ENCODE results near the gene PRADC1.

The PRADC1 gene

DNA sequence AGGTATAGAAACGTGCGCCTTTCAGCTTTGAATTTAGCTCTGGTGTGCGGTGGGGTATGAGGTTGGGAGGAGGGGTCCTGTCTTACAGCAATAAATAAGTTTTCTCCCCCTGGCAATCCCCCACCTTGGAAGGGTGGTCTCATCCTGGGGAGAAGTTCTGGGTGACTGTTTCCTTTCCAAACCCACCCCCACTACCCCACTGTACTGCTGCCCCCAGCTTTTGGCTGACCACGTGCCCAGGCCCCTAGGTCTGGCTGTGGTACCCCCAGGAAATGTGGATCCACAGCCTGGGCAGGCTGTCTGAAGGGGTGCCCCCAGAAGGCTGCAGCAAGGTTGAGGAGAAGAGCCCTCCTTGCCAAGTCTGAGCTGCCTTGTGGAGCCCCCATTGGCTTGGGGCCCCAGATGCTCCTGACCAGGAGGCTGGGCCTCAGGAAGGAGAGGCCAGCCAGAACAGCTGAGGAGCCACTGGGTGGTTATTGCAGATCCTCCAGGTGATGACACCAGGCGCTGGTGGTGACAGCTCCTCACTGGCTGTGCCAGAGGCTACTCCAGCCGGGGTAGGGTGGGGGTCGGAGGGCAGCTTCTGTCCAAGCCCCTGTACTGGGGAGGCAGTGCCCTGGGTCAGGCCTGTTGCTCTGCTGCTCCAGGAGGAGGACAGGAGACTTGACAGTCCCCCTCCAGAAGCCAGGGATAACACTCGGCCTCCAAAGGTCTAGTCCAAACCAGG is 25.3 kb upstream of the PRADC1 start:
- DNase-seq: no peak

DNA sequence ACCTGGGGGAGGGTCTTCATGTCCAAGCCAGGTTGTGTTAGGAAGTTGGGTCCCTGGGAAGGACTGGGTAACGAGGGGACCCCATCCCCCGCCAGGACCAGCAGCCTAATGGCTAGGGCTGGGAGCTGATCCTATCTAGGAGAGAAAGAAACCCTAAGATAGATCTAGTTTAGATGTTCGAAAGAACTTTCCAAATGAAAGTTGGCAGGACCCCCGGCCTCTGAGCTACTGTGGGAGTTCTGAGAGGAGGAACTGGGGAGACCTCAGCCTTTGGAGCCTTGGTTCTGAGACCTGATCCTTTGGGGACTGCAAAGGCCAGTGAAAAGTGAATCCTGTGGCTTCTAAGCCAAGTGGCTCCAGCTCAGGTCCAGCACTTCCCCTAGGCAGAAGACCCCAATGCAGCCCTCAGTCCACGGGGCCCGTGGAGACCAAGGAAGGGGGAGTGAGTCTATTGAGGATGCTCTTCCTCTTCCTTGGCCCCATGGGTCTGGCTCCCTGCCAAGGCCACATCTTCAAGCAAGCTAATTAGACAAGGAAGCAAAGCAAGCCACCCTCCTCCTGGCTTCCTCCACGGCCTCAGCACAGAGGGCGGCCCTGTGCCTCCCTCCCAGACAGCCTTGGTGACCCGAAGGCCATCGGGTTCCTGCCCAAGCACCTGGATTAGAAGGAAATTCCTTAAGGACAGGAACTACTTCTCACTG is 24.5 kb upstream of the PRADC1 start:
- DNase-seq: no peak

DNA sequence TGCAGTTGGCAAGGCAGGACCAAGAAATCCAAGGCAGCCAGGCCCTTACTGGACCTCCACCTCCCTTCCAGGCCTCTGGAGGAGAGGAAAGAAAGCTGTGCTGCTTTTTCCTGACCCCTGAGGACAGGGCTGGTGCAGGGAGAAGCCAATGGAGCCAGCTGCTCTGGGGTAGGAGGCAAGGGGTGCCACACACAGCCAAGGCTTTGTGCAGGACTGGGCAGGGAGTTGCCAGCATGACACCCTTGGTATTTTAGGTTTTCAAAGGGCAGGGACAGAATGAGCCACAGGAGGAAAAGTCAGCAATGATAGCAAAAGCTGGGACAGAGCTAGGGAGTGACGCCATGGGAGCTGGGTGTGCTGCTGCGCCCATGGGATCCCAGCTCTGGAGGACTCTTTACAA is 24.0 kb upstream of the PRADC1 start:
- no peak for DNase-seq

DNA sequence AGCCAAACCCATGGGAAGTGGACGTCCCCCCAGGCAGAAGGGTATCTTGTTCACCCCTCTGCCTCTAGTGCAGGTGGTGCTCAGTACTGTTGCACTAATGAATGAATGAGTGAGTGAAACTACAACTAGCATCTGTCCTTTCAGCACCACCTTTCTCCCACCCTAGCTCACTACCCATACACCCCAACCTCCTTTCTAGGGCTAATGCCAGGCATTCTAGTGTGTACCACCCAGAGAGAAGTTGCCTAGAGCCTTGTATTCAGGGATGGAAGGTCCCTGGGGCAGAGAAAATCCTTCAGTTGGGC is 23.5 kb upstream of the PRADC1 start:
- DNase-seq: no peak

DNA sequence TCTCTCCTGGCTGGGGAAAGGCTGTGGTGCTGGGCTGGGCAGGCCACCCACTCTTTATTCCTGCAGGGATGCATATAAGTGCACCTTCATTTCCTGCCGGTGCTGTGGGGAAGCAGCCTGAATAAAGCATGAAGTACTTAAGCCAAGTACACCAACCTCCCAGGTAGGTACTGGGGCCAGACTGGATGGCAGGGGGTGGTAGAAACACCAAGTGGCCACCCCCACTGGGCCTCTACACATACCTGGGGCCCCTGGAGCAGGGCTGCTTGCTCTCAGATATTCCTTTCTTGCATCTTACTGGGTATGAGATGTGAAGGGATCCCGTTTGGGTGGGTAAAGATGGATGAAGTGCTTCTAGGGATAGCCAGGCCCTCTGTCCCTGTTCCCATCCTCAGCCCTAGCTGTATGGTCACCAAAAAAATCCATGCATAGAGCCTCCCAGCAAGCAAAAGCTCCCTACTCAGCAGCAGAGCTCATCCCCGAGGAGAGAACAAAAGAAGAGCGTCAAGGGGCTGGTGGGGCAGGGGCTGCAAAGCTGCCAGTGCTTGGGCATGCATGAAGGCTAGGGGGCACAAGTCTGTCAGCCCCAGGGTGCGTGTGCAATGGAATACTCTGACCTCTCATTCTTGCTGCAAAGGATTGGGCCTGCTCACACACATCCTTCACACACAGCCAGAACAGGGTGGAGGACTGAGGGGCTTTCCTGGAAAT is 23.0 kb upstream of the PRADC1 start:
- no peak for DNase-seq

DNA sequence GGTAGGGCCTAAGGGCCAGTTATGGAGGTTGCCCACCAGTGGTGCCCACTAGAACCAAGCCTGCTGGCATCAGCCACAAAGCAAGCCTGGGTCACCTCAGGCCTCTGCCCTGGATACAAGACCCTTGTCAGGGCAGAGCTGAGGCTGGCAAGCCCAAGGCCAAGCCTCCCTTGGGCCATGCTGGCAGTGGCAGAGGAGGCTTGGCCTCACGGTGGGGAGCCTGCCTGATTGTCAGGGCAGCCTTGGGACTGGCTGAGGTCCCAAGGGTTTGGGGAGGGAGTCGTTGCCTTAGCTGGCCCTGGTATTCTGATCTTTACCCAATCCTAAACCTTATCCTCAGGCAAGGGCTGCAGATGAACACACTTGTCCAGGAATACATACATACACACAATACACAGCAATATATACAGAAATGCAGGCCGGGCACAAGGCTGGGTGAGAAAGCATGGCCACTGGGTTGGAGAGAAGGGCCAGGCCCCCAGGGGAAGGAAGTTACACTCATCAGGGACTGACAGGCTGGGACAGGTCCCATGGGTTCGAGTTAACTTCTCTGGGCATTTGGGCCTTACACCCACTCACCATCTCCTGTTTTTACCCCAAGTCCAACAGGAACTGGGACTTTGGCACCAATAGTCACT is 22.1 kb upstream of the PRADC1 start:
- no peak for DNase-seq

DNA sequence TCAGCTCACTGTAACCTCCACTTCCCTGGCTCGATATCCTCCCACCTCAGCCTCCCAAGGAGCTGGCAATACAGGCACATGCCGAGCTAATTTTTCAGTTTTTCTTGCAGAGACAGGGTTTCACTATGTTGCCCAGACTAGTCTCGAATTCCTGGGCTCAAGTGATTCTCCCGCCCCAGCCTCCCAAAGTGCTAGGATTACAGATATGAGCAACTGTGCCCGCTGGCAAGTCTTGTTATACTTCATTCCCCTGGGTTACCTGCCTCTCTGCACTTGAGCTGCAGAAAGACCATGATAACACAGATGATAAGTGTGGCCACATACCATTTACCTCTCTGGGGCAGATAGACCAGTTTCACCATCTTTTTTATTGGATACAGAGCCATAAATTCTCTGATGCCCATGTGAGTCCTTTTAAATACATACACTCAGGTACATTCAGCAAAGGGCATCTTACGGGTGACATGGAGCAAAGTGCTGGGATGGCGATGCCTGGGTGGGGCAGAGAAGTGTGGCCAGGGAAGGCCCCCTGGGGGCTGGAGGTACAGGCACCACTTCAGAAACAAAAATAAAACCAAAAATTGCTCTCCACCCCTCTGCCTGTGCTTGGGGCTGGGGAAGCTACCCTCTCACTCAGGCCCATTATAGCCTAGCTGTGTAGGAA is 21.4 kb upstream of the PRADC1 start:
- DNase-seq: no peak

DNA sequence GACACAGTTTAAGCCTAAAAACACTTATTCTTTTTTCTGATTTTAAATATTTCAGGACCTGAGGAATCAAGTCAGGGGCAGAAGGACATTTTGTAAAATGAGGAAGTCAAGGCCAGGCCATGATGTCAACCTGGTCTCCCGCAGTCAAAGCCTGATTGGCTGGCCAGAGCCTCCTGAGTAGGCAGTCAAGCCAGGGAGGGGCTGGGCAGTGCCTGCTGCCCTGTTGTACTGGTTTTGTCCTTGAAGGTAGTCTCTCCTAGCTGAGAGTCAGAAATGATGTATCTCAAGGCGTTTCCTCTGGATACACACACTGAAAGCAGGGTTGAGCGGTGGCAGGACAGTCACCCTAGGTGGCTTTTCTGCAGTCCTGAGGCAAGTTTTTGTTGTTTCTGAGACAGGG is 20.9 kb upstream of the PRADC1 start:
- no peak for DNase-seq

DNA sequence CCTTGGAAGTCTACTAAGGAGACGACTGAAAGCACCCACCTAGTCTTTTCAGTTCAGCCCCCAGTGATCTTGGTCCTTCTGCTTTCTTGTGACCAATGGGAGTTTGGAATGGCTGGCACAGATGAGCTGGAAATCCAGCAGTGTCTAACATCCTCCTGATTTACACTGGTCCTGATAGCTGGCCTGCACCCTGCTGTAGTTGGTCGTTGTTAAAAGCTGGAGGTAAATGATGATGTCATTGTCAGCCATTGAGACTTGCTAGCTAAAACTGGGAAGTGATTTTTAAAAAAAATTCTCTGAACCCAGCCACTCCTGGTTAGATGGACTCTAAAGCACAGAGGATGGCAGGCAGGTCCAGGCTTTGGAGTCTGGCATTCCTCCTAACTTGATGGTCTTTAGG is 20.4 kb upstream of the PRADC1 start:
- no peak for DNase-seq

DNA sequence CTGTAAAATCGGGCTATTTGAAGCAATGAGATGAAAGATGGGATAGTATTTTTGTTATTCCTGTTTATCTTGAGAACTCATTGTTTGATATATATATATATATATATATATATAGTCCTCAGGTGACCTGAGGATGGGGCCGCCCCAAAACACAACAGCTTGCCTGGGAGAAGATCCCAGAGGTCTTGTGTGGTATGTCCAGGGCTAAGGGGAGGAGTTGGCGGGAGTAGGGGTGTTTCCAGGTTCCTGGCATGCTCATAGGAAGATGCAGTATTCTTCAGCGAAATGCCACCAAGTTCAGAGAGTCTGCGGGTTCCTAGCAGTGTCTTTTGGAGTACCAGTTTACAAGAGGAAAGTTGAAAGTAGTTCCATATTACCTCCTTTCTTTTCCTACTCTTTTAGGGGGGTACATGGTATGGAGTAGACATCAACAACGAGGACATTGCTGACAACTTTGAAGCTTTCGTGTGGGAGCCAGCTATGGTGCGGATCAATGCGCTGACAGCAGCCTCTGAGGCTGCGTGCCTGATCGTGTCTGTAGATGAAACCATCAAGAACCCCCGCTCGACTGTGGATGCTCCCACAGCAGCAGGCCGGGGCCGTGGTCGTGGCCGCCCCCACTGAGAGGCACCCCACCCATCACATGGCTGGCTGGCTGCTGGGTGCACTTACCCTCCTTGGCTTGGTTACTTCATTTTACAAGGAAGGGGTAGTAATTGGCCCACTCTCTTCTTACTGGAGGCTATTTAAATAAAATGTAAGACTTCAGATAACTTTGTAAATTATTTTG is 19.4 kb upstream of the PRADC1 start:
- no peak for DNase-seq

DNA sequence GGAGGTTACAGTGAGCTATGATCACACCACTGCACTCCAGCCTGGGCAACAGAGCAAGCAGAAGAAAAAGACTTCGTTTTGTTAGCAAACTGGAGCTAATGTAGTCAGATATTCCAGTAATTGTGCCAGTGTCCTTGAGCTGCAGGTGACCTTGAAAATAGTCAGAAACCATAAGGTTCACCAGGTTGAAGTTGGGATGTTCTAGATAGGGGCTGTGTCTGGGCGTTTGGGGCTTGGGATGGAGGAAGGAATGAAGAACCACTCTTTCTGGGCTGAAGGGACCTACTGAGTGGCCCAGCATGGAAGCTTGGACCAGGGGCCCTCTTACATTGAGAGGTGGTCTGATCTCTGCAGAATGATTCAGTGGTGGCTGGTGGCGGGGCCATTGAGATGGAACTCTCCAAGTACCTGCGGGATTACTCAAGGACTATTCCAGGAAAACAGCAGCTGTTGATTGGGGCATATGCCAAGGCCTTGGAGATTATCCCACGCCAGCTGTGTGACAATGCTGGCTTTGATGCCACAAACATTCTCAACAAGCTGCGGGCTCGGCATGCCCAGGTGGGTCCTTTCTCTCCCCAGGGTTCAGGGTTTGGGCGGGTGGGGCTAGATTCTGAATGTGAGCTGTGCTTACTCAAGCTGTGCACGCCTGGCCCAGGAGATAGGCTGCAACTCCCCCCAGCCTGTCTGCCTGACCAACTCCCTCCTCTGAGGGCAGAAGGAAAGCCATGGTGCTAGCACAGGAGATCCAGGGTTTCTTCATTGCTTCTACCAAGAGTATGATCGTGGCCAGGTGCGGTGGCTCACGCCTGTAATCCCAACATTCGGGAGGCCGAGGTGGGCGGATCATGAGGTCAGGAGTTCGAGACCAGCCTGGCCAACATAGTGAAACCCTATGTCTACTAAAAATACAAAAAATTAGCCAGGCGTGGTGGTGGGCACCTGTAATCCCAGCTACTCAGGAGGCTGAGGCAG is 18.1 kb upstream of the PRADC1 start:
- no peak for DNase-seq

DNA sequence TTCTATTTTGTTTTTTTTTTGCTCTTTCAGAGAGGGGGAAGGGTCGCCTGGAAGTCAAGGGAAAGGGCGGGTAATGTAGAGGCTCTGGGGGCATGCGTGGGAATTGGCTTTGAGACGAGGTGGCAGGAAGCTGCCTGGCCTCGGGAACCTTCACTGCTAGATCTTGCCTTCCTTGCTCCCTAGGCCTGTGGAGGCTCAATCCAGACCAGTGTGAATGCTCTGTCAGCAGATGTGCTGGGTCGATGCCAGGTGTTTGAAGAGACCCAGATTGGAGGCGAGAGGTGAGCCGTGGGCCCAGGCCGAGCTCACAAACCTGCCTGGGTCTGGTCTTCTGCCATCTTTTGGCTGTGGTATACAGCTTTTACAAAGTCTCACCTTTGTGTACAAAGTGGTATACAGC is 16.6 kb upstream of the PRADC1 start:
- no peak for DNase-seq

DNA sequence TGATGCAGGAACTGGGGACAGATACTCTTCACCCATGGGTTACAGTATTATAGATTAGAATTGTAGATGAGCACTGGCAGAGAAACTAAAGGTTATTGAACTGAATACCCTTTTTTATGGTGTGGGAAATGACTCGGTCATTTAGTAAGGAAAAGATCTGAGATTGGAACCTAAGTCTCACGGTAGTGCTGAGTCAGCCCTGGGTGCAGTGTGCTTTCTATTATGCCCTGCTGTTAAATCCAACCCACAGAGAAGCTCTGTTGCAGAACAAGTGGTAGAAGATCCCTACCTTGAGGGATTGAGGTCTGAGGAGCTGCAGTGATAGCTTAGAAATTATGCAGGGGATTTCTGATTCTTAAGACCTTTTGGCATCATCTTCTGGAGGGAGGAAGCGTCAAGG is 13.8 kb upstream of the PRADC1 start:
- no peak for DNase-seq

DNA sequence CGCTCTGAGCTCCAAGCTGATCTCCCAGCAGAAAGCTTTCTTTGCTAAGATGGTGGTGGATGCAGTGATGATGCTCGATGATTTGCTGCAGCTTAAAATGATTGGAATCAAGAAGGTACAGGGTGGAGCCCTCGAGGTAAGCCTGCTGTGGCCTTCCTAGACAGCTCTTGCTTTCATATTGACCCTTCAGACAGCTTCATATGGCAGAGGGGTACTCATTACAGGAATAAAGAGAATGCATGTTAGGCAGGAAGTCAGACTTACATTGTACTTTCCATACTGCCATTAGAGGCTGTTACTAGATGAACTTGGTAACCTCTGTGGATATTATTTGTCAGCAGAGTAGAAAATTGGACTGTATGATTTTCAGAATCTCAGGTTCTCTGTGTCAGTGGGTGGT is 11.5 kb upstream of the PRADC1 start:
- no peak for DNase-seq

DNA sequence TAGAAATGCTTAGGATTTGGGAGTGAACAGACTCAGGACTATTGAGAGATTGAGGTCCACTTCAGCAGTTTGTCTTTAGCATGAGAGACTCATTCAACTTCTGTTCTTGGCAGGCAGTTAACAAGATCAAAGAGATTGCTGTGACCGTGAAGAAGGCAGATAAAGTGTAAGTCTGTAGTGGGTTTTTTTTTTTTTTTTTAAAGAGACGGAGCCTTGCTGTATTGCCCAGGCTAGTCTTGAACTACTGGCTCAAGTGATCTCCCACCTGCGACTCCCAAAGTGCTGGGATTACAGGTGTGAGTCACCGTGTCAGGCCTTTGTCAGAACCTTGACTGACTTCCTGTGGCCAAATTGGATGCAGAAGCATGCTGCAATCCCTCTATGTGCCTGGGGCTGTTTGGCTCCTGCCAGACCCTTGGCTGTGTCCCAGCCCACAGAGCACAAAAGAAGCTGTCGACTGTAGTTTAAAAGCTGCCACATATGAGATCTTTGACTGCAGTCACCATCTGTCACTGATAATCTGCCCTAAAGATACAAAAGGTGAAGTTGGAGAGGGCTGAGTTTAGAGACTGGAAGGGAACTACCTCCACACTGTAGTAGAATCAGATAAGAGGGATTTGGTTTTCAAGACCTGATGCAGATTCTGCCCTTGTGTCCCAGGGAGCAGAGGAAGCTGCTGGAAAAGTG is 11.0 kb upstream of the PRADC1 start:
- DNase-seq: no peak

DNA sequence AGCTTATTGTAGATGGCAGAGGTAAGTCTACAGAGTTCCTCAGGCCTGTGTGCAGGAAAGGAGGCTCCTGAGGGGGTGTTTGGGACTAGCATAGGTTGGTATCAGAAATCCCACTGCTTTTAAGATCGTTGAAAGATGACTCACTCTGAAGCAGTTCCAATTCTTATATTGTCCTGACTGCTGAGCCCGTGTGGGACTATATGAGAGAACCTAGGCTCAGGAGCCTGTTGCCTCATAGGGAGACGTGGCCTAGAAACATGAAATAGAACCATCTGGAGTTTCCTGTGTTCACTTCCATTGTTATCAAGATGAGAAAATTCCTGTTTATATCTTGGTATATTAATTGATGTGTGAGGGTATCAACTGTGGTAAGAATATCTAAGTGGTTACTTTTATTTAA is 6.7 kb upstream of the PRADC1 start:
- DNase-seq: peak; percentile 75

DNA sequence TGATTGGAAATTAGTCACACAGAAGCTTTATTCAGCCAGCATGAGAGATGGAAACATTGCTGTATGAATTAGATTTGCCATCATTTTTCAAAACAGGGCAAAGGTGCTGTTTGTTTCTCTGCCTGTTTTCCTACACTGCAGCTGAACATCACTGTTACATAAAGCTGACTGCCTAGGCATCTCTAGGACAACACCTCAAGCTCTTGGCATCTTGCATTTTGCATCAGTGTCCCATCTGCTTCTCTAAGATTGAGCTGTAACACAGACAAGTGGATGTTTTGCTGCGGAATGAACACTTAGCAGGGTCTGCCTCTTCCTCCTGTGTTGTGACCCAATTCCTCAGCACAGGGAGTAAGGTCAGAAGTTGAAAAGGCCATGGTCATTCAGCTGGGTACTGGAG is 5.9 kb upstream of the PRADC1 start:
- no peak for DNase-seq

DNA sequence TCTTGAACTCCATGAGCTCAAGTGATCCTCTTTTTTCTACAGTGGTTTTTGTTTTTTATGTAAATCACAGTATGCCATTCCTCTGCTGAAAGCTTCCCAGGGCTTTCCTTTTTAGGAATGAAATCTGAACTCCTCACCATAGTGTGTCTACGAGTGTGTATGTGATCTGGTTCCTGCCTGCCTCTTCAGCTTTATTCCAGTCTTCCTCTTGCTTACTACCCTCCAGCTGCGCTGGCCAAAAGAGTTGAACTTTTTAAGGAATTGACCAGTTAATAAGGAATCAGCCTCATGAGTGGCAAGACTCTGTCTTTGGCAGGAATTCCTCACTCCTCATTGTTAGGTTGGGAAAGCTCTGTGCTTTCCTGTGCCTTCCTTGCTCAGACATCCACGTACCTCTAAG is 5.1 kb upstream of the PRADC1 start:
- DNase-seq: no peak

DNA sequence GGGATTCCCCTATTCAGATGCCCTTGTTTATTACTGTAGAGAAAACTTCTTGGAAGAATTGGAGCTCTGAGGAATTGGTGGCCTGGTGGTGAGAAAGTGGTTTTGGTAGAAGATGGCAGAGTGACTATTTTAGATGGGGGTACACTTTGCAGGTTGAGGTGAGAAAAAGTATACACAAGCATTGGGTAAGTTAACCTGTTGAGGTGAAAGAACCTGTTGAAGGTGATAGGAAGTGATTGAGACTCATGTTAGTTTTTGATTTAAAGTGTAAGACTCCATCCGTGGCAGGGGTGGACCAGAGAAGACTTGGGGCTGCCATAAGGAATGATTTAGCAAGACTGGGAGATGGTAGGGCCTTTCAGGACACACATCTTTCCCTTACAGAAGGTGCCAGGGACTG is 4.1 kb upstream of the PRADC1 start:
- no peak for DNase-seq

DNA sequence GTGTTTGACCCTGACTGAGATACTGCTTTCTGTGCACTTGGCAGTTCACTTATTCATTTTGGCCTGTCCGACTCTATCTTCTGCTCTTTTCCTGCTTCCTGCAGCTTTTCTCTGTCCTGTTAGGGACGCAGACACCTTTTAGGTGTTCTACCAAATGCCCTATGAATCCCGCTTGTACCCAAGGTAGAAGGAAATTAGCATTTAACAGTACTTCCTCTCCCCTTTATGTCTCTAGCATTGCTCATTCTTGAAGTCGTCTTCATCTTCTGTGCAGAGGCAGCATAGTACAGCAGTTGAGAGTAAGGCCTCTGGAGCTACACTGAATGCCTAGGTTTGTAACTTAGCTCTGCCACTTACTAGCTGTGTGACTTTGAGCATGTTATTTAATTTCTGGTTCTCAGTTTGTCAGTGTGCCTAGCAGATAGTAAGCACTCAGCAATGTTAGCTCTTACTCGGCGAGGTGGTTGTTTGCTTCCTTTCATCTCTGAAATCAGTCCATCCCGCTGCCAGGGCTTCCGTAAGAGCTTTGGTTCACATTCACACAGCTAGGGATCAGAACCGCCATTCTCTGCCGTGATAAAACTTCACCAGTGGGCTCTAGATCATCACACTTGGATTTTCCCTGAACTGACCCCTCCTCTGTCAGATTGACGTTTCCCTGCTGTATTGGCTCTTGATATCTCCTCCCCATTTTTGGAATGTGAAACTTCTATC is 2.4 kb upstream of the PRADC1 start:
- no peak for DNase-seq

Measured in HCEC 1CT (cell line).